IMR-90 (cell line): ENCODE results near the gene RRP8.

Experiments used
- CHD1 ChIP-seq: IDR thresholded peaks from 2 replicates; pipeline ENCODE4 v1.6.1; 2012; ENCODE audit warnings: low read depth, low read length, improper control_type of control experiment
- MAFK ChIP-seq: IDR thresholded peaks from 2 replicates; pipeline ENCODE4 v1.6.1; 2012; ENCODE audit warnings: low read depth, low read length, improper control_type of control experiment
- POLR2A ChIP-seq: IDR thresholded peaks from 2 replicates; pipeline ENCODE4 v1.6.1; 2012; ENCODE audit warnings: mild to moderate bottlenecking, low read depth, low read length
- RAD21 ChIP-seq: IDR thresholded peaks from 2 replicates; pipeline ENCODE4 v1.6.1; 2012; ENCODE audit warnings: low read length, improper control_type of control experiment
- SMC3 ChIP-seq: fragments of 150-350 bp; IDR thresholded peaks from 2 replicates; pipeline ENCODE4 v1.6.1; 2016; ENCODE audit warnings: low read depth, mild to moderate bottlenecking, antibody characterized with exemption, low read length, moderate library complexity
- TF ChIP-seq, protein P1 (sequence below): conservative IDR thresholded peaks from 2 replicates; pipeline ENCODE4 v1.5.1; 2012; ENCODE audit warnings: mild to moderate bottlenecking, low read depth, low read length, improper control_type of control experiment

DNA sequence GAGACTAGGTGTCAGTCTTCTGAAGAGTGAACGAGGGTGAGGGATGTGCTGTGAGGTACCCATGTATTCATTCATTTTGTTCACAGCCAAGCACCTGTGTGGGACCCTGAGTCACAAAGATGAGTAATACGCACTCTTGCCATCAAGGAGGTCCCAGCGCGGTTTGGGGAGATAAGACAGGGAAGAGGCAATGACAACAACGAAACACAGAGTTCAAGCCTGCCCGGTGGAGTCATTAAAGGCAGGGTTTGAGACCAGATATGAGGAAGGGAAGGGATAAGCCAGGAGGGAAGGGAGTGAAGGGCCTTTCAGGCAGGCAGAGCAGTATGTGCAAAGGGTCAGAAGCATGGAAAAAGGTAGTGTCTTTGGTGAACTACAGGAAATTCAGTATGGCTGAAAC is 47.6 kb upstream of the RRP8 start:
- TF ChIP-seq POLR2A, result no peak
- TF ChIP-seq, protein P1, sequence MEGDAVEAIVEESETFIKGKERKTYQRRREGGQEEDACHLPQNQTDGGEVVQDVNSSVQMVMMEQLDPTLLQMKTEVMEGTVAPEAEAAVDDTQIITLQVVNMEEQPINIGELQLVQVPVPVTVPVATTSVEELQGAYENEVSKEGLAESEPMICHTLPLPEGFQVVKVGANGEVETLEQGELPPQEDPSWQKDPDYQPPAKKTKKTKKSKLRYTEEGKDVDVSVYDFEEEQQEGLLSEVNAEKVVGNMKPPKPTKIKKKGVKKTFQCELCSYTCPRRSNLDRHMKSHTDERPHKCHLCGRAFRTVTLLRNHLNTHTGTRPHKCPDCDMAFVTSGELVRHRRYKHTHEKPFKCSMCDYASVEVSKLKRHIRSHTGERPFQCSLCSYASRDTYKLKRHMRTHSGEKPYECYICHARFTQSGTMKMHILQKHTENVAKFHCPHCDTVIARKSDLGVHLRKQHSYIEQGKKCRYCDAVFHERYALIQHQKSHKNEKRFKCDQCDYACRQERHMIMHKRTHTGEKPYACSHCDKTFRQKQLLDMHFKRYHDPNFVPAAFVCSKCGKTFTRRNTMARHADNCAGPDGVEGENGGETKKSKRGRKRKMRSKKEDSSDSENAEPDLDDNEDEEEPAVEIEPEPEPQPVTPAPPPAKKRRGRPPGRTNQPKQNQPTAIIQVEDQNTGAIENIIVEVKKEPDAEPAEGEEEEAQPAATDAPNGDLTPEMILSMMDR, result no peak
- no peak for TF ChIP-seq RAD21
- TF ChIP-seq MAFK, result no peak
- no peak for TF ChIP-seq CHD1
- no peak for TF ChIP-seq SMC3
